Hepatocyte (in vitro differentiated cells): ENCODE results near the gene GNG13.

Experiments used
- CTCF ChIP-seq: fragments of 200-600 bp; sonication (generic); IDR thresholded peaks from 2 replicates; pipeline ENCODE4 v1.5.1; 2016; ENCODE audit warnings: antibody characterized with exemption, mild to moderate bottlenecking; ENCODE audit not compliant: poor library complexity
- EZH2phosphoT487 ChIP-seq: fragments of 200-600 bp; sonication (generic); IDR thresholded peaks from one replicate; pipeline ENCODE4 v1.6.1; 2018; ENCODE audit warnings: antibody characterized with exemption, mild to moderate bottlenecking, low read depth, moderate library complexity; ENCODE audit not compliant: unreplicated experiment, severe bottlenecking

- TF ChIP-seq CTCF = no peak
- no peak for TF ChIP-seq EZH2phosphoT487
Observed at GRCh38 chr16:820748-821147, 20.2 kb upstream of the GNG13 start.
